WTC11 (cell line): Measurements from ENCODE around the gene SORT1. TPM values are rescaled to one million over a fixed set of nuclear protein-coding genes. Genes with fewer than 3 reads are reported as not detected.

ENCODE experiments used
- ATAC-seq: fragments of 200-7000 bp; cut with Tn5 transposase; 2 replicates; pipeline ENCODE4 v1.10.0; 2021; ENCODE audit warnings: mild to moderate bottlenecking, moderate library complexity
- CTCF ChIA-PET: fragments of 300-600 bp; sonication (Branson Sonifier 250); formaldehyde crosslinking; loops from one replicate; lab custom pipeline; 2021; ENCODE audit warnings: antibody characterized with exemption; lab: Charles Lee
- POLR2A ChIA-PET: fragments of 350-600 bp; sonication (Branson Sonifier 250); formaldehyde crosslinking; loops from one replicate; lab custom pipeline; 2021; ENCODE audit warnings: antibody characterized with exemption; lab: Charles Lee
- DNase-seq: peaks from one replicate; pipeline ENCODE4 v3.0.0; 2021; ENCODE audit warnings: low spot score
- H3K27ac Mint-ChIP-seq: 2 replicates; pipeline ENCODE4 v1.8.0; 2021; ENCODE audit warnings: mixed read lengths
- H3K27me3 Mint-ChIP-seq: 2 replicates; pipeline ENCODE4 v1.8.0; 2021; ENCODE audit warnings: low read depth, mild to moderate bottlenecking, moderate library complexity, mixed read lengths
- H3K36me3 Mint-ChIP-seq: 2 replicates; pipeline ENCODE4 v1.8.0; 2021; ENCODE audit warnings: mixed read lengths
- H3K4me1 Mint-ChIP-seq: 2 replicates; pipeline ENCODE4 v1.8.0; 2022; ENCODE audit warnings: mixed read lengths
- H3K4me3 Mint-ChIP-seq: 2 replicates; pipeline ENCODE4 v1.8.0; 2021; ENCODE audit warnings: mild to moderate bottlenecking, moderate library complexity, mixed read lengths
- H3K9me3 Mint-ChIP-seq: 2 replicates; pipeline ENCODE4 v1.8.0; 2021; ENCODE audit warnings: mixed read lengths
- ATF6 ChIP-seq: sonication (generic); formaldehyde crosslinking; IDR thresholded peaks from 2 replicates; pipeline ENCODE4 v1.8.1; 2023; ENCODE audit warnings: mild to moderate bottlenecking, missing genetic modification reagents
- CTCF ChIP-seq: fragments of 200-600 bp; IDR thresholded peaks from 2 replicates; pipeline ENCODE4 v1.8.0; 2022; ENCODE audit warnings: antibody characterized with exemption
- GABPB1 ChIP-seq: sonication (generic); formaldehyde crosslinking; IDR thresholded peaks from 2 replicates; pipeline ENCODE4 v1.8.1; 2023; ENCODE audit warnings: mild to moderate bottlenecking, missing genetic modification reagents
- IRF1 ChIP-seq: sonication (generic); formaldehyde crosslinking; IDR thresholded peaks from 2 replicates; pipeline ENCODE4 v1.8.0; 2023; ENCODE audit warnings: missing genetic modification reagents
- IRF2 ChIP-seq: sonication (generic); formaldehyde crosslinking; IDR thresholded peaks from 2 replicates; pipeline ENCODE4 v1.8.0; 2022; ENCODE audit warnings: low read depth, missing genetic modification reagents, borderline replicate concordance
- MYBL2 ChIP-seq: sonication (generic); formaldehyde crosslinking; IDR thresholded peaks from 2 replicates; pipeline ENCODE4 v1.8.1; 2023; ENCODE audit warnings: mild to moderate bottlenecking, moderate library complexity, missing genetic modification reagents
- PRRX2 ChIP-seq: fragments of 250-450 bp; sonication (Bioruptor Pico); IDR thresholded peaks from 2 replicates; pipeline ENCODE4 v1.8.0; 2021; ENCODE audit warnings: mild to moderate bottlenecking
- SP1 ChIP-seq: sonication (generic); formaldehyde crosslinking; conservative IDR thresholded peaks from 2 replicates; pipeline ENCODE4 v1.8.1; 2022; ENCODE audit warnings: missing genetic modification reagents
- TCF7 ChIP-seq: sonication (generic); formaldehyde crosslinking; IDR thresholded peaks from 2 replicates; pipeline ENCODE4 v1.8.0; 2022; ENCODE audit warnings: mild to moderate bottlenecking, low read depth, missing genetic modification reagents, moderate library complexity
- ZNF121 ChIP-seq: sonication (generic); formaldehyde crosslinking; IDR thresholded peaks from 2 replicates; pipeline ENCODE4 v1.8.0; 2023; ENCODE audit warnings: missing genetic modification reagents
- ZNF138 ChIP-seq: sonication (generic); formaldehyde crosslinking; conservative IDR thresholded peaks from 2 replicates; pipeline ENCODE4 v1.8.1; 2022; ENCODE audit warnings: mild to moderate bottlenecking, moderate library complexity, missing genetic modification reagents
- ZNF219 ChIP-seq: sonication (generic); formaldehyde crosslinking; IDR thresholded peaks from 2 replicates; pipeline ENCODE4 v1.8.0; 2023; ENCODE audit warnings: missing genetic modification reagents, mild to moderate bottlenecking, borderline replicate concordance
- ZNF232 ChIP-seq: sonication (generic); formaldehyde crosslinking; IDR thresholded peaks from 2 replicates; pipeline ENCODE4 v1.8.0; 2022; ENCODE audit warnings: mild to moderate bottlenecking, missing genetic modification reagents
- ZNF263 ChIP-seq: sonication (generic); formaldehyde crosslinking; IDR thresholded peaks from 2 replicates; pipeline ENCODE4 v1.8.1; 2022; ENCODE audit warnings: low read depth, mild to moderate bottlenecking, moderate library complexity, missing genetic modification reagents
- ZNF532 ChIP-seq: fragments of 250-450 bp; sonication (Bioruptor Pico); IDR thresholded peaks from 2 replicates; pipeline ENCODE4 v1.9.0; 2021; ENCODE audit warnings: mild to moderate bottlenecking, borderline replicate concordance
- total RNA-seq: library from RNA; stranded (reverse); gene quantifications from 3 replicates; pipeline ENCODE4 v1.2.3, GENCODE V29; 2021

The SORT1 gene
- total RNA-seq, 1 experiment from 2014 or later = 55.9 TPM

GRCh38 chr1:109300650-109301151 lies 97.0 kb downstream of the SORT1 start (continued):
- TF ChIP-seq ZNF532 (CRISPR knock-in tag) = no peak
- TF ChIP-seq, all 79 proteins: peak for 0

- Mint-ChIP-seq H3K4me1 (peaks cover 7% of the 10 kb centered on the region; the same call in 1 of the 2 replicates), H3K27ac (no peak overlapping the region), H3K9me3 (no peaks in the 10 kb centered on the region), H3K36me3 (no peaks in the 10 kb centered on the region), H3K4me3 (no peak overlapping the region), H3K27me3 (no peaks in the 10 kb centered on the region)
- no peak for ATAC-seq
- TF ChIP-seq IRF2 (CRISPR knock-in tag) (no peak), SP1 (CRISPR knock-in tag) (no peak), ZNF138 (no peak), PRRX2 (no peak), TCF7 (CRISPR knock-in tag) (no peak), IRF1 (CRISPR knock-in tag) (no peak), ZNF232 (CRISPR knock-in tag) (no peak), ZNF219 (CRISPR knock-in tag) (no peak), ATF6 (CRISPR knock-in tag) (no peak), GABPB1 (CRISPR knock-in tag) (no peak; the same call in 1 of the 2 replicates), ZNF121 (CRISPR knock-in tag) (no peak), CTCF (no peak), MYBL2 (no peak), ZNF263 (CRISPR knock-in tag) (no peak)
- CTCF ChIA-PET = no interaction called here
- POLR2A ChIA-PET = no interaction called here
- DNase-seq = no peak
These were observed 98.0 kb downstream of the SORT1 start for GRCh38 chr1:109299558-109300343.
